ENCODE measurements around the gene TMOD1. TPM values are rescaled to one million over a fixed set of nuclear protein-coding genes. Genes with fewer than 3 reads are reported as not detected.

The TMOD1 gene
- polyA plus RNA-seq, 1 experiment: 0.10 TPM

DNA sequence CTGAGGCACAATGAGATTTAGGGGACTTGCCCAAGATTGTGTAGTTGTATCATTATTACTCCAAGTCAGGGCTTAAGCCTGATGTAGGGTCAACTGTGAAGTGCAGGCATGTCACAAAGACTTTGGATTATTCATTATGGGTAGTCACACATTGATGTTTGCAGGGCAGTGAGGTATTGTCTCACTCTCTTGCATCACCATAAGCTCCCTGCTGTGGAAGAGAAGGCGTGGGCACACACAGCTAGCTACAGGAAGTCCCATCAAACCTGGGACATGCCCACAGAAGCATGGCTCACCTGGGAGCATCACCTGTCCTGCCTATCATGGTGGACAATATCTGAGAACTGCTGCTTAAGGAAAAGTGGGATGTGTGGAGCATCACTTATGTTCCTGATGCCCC is 42.1 kb downstream of the TMOD1 start:
- CTCF ChIA-PET: no interaction called here
- TF ChIP-seq, protein P1, sequence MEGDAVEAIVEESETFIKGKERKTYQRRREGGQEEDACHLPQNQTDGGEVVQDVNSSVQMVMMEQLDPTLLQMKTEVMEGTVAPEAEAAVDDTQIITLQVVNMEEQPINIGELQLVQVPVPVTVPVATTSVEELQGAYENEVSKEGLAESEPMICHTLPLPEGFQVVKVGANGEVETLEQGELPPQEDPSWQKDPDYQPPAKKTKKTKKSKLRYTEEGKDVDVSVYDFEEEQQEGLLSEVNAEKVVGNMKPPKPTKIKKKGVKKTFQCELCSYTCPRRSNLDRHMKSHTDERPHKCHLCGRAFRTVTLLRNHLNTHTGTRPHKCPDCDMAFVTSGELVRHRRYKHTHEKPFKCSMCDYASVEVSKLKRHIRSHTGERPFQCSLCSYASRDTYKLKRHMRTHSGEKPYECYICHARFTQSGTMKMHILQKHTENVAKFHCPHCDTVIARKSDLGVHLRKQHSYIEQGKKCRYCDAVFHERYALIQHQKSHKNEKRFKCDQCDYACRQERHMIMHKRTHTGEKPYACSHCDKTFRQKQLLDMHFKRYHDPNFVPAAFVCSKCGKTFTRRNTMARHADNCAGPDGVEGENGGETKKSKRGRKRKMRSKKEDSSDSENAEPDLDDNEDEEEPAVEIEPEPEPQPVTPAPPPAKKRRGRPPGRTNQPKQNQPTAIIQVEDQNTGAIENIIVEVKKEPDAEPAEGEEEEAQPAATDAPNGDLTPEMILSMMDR (IDR thresholded peaks at IDR 0.05; ENCODE audit: low read depth, low read length): no peak
- Histone ChIP-seq H3K27me3 (ENCODE audit: control insufficient read depth, insufficient read depth, low read length) (peaks cover 2% of the 10 kb centered on the region), H3K4me3 (ENCODE audit: low read depth, low read length) (no peak overlapping the region), H3K9me3 (ENCODE audit: control insufficient read depth, insufficient read depth, low read length) (no peaks in the 10 kb centered on the region), H3K27ac (ENCODE audit: low read depth, low read length) (no peak overlapping the region)
- DNase-seq (ENCODE audit: low read depth, low spot score): no peak
- POLR2A ChIA-PET: no interaction called here

DNA sequence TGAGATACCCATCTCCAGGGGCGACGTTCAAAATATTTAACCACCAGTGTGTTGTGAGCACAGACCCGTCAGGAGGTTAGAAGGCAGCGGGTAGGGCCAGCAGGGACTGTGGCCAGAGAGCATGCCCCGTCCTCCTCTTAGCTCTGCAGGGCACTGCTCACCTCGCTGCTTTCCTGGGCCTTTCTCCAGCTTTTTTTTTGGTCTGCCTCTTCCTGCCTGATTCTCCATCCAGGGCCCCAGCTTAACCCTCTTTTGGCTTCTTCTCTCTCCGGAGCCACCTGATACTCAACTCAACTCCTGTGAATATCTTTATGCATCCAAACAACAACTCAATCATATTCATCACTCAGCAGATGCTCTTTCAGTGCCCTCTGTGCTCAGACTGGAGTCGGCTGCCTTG is 44.0 kb downstream of the TMOD1 start:
- Histone ChIP-seq H3K27me3 (ENCODE audit: control insufficient read depth, insufficient read depth, low read length) (peaks cover 2% of the 10 kb centered on the region), H3K27ac (ENCODE audit: low read depth, low read length) (no peak overlapping the region), H3K9me3 (ENCODE audit: control insufficient read depth, insufficient read depth, low read length) (no peaks in the 10 kb centered on the region), H3K4me3 (ENCODE audit: low read depth, low read length) (no peak overlapping the region)
- DNase-seq (ENCODE audit: low read depth, low spot score): no peak
- CTCF ChIA-PET: no interaction called here
- POLR2A ChIA-PET: no interaction called here
- TF ChIP-seq, protein P1 (IDR thresholded peaks at IDR 0.05; ENCODE audit: low read depth, low read length): no peak

DNA sequence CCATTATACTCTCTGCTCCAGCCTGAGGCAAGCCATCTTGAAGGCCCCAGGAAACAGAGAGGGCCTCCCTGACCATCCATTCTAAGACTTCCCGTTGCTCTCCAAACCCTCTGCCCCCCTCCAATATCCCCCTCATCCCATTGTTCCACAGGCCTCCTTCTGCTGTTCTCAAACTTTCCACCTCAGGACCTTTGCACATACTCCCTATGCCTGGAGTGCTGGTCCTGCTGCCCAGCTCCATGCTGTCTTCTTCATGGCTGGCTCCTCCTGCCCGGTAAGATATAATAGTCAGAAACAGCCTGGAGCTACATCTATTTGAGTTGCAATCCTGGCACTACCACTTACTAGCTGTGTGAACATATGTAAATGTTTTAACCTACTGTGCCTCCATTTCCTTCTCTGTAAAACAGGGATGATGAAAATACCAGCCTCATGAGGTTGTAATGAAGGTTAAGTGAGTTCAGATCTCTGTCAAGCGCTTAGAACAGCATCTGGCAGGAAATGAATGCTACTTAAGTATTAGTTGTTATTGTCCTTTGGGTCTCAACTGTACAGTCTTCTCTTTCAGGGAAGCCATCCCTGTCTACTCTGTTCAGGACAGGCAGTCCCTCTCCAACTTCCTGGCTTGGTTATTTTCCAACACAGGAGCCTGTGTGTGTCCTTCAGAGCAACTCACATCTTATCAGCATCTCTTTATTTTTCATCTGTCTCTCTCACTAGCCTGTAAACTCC is 45.8 kb downstream of the TMOD1 start:
- TF ChIP-seq, protein P1 (IDR thresholded peaks at IDR 0.05; ENCODE audit: low read depth, low read length): no peak
- Histone ChIP-seq H3K4me3 (ENCODE audit: low read depth, low read length) (no peak overlapping the region), H3K27ac (ENCODE audit: low read depth, low read length) (no peak overlapping the region), H3K9me3 (ENCODE audit: control insufficient read depth, insufficient read depth, low read length) (no peaks in the 10 kb centered on the region), H3K27me3 (ENCODE audit: control insufficient read depth, insufficient read depth, low read length) (peaks cover 2% of the 10 kb centered on the region)
- ChIA-PET POLR2A (interaction anchor here (0.7 kb wide), 1 partner anchor 121 kb away, joined by 6 read pairs; no protein-coding TSS in a partner anchor), CTCF (interaction anchor here (2.9 kb wide), 1 partner anchor 51 kb away, joined by 11 read pairs; no protein-coding TSS in a partner anchor)
- DNase-seq (ENCODE audit: low read depth, low spot score): no peak

DNA sequence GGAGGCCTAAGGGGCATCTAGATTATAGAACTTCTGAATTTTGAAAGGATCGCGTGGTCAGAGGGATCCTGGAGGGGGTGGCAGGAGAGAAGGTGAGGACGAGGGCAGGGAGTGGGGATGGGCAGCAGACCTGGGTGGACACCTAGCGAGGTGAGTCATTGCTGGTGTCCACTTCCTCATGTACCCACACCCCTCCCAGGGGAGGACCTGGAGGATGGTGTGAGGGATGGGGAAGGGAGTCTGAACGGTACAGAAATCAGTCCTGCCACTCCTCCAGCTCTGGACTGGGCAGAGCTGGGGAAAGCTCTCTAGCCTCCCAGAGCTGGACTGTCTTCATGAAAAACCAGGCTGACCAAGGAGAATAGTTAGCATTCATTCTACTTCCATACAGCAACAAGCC is 46.9 kb downstream of the TMOD1 start:
- POLR2A ChIA-PET: no interaction called here
- no peak for DNase-seq (ENCODE audit: low read depth, low spot score)
- Histone ChIP-seq H3K4me3 (ENCODE audit: low read depth, low read length) (no peak overlapping the region), H3K27ac (ENCODE audit: low read depth, low read length) (no peak overlapping the region), H3K27me3 (ENCODE audit: control insufficient read depth, insufficient read depth, low read length) (peaks cover 6% of the 10 kb centered on the region), H3K9me3 (ENCODE audit: control insufficient read depth, insufficient read depth, low read length) (no peaks in the 10 kb centered on the region)
- TF ChIP-seq, protein P1 (IDR thresholded peaks at IDR 0.05; ENCODE audit: low read depth, low read length): no peak
- CTCF ChIA-PET: interaction anchor here (2.9 kb wide), 1 partner anchor 50 kb away, joined by 11 read pairs; no protein-coding TSS in a partner anchor

DNA sequence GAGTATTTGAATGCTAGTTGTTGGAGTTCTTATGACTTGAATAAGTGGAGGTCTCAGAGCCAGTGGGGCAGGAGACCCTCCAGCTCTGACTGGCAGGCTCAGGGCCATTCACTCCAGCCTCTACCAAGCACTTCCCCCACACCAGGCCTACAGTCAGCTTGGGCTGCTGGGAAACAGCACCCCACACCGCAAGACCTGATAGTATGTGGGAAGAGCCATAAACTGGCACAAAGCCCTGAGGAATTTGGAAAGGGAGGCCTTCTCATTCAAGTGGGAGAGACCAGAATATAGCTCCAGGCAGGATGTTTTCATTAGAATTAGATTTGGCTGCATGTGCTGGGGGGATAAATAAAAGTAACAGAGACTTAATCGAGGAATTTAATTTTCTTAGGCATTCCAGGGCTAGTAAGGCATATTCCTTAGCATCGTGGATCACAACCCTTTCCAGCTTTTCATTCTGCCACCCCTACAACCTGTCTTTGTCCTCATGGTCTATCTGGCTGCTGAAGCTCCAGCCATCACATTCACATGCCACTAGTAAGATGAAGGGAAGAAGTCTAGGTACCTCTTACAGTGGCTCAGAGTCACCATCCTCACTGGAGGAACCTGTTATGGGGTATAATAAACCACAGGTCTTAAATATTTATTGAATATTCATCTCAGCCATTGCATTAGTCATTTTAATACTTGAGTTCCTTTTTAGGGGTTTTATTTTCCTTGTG is 47.5 kb downstream of the TMOD1 start:
- TF ChIP-seq, protein P1 (IDR thresholded peaks at IDR 0.05; ENCODE audit: low read depth, low read length): no peak
- ChIA-PET POLR2A (no interaction called here), CTCF (interaction anchor here (1.0 to 2.9 kb wide), 2 partner anchors 16 to 50 kb away, joined by 3 to 11 read pairs; no protein-coding TSS in a partner anchor)
- peaks cover 9% of the 10 kb centered on the region for H3K27me3 ChIP-seq (ENCODE audit: control insufficient read depth, insufficient read depth, low read length)
- no peak for DNase-seq (ENCODE audit: low read depth, low spot score)
- H3K4me3 ChIP-seq (ENCODE audit: low read depth, low read length): no peak overlapping the region
- H3K9me3 ChIP-seq (ENCODE audit: control insufficient read depth, insufficient read depth, low read length): no peaks in the 10 kb centered on the region
- H3K27ac ChIP-seq (ENCODE audit: low read depth, low read length): no peak overlapping the region
